Measurements from ENCODE around the gene B3GAT3.
"Not testable (repeated sequence)": the region's sequence is repeated elsewhere in the genome, so short reads cannot be mapped to it uniquely, and the experiment has no call there.

The B3GAT3 gene

GRCh38 chr11:62621567-62622470, at the start of gene B3GAT3:
Gene B3GAT3, minus strand, starts transcription at chr11:62621986. Its CDS starts 39 bp downstream, at chr11:62621947.
- DNase-seq (ENCODE audit: low read depth in 1 of 2, low spot score in 1 of 2) = peak; percentile 92 to 94

GRCh38 chr11:62671236-62671607, 49.4 kb upstream of the B3GAT3 start:
- peak in 1 of 2 donors; percentile 12 for DNase-seq (ENCODE audit: low read depth in 1 of 2, low spot score in 1 of 2)

GRCh38 chr11:62669420-62670161, 47.8 kb upstream of the B3GAT3 start:
- DNase-seq (ENCODE audit: low read depth in 1 of 2, low spot score in 1 of 2) = no peak

- DNase-seq (ENCODE audit: low read depth in 1 of 2, low spot score in 1 of 2) = no peak
Measured at GRCh38 chr11:62667460-62667859, 45.7 kb upstream of the B3GAT3 start.

- no peak for DNase-seq (ENCODE audit: low read depth in 1 of 2, low spot score in 1 of 2)
Measured at GRCh38 chr11:62666259-62666926, 44.6 kb upstream of the B3GAT3 start.

GRCh38 chr11:62665599-62666258, 43.9 kb upstream of the B3GAT3 start:
- DNase-seq (ENCODE audit: low read depth in 1 of 2, low spot score in 1 of 2) = peak; percentile 30 to 40

- DNase-seq (ENCODE audit: low read depth in 1 of 2, low spot score in 1 of 2) = peak; percentile 91 to 94
Measured at GRCh38 chr11:62665075-62665598, 43.4 kb upstream of the B3GAT3 start, which contains the start of the genes C11orf98 and CSKMT. Gene C11orf98, minus strand, starts transcription at chr11:62665210. Its CDS starts 41 bp downstream, at chr11:62665169. Gene CSKMT, plus strand, starts transcription at chr11:62665312. Its CDS starts 568 bp downstream, at chr11:62665880.

- peak in 1 of 2 donors; percentile 30 for DNase-seq (ENCODE audit: low read depth in 1 of 2, low spot score in 1 of 2)
Measured at GRCh38 chr11:62664405-62665074, 42.8 kb upstream of the B3GAT3 start.

GRCh38 chr11:62656796-62657429, 35.1 kb upstream of the B3GAT3 start:
- no peak for DNase-seq (ENCODE audit: low read depth in 1 of 2, low spot score in 1 of 2)

GRCh38 chr11:62654297-62654696, 32.5 kb upstream of the B3GAT3 start:
- DNase-seq (ENCODE audit: low read depth in 1 of 2, low spot score in 1 of 2) = no peak

GRCh38 chr11:62652161-62653006, 30.6 kb upstream of the B3GAT3 start:
- no peak for DNase-seq (ENCODE audit: low read depth in 1 of 2, low spot score in 1 of 2)

GRCh38 chr11:62650283-62650682, 28.5 kb upstream of the B3GAT3 start:
- not testable (repeated sequence) for DNase-seq (ENCODE audit: low read depth in 1 of 2, low spot score in 1 of 2)

- no peak for DNase-seq (ENCODE audit: low read depth in 1 of 2, low spot score in 1 of 2)
Measured at GRCh38 chr11:62649486-62649885, 27.7 kb upstream of the B3GAT3 start.

- no peak for DNase-seq (ENCODE audit: low read depth in 1 of 2, low spot score in 1 of 2)
Measured at GRCh38 chr11:62648967-62649364, 27.2 kb upstream of the B3GAT3 start.

- no peak for DNase-seq (ENCODE audit: low read depth in 1 of 2, low spot score in 1 of 2)
Measured at GRCh38 chr11:62648185-62648966, 26.6 kb upstream of the B3GAT3 start.

- no peak for DNase-seq (ENCODE audit: low read depth in 1 of 2, low spot score in 1 of 2)
Measured at GRCh38 chr11:62647609-62648005, 25.8 kb upstream of the B3GAT3 start.

GRCh38 chr11:62646825-62647608, 25.2 kb upstream of the B3GAT3 start:
- DNase-seq (ENCODE audit: low read depth in 1 of 2, low spot score in 1 of 2) = no peak

Data from activated T-helper 1 cell treated with anti-CD3 and anti-CD28 coated beads, Interleukin-2, amount 50 U/mL, for 16 hours (primary cell).